Endodermal cell (in vitro differentiated cells): Measurements from ENCODE around the gene CACNA2D1. TPM values are rescaled to one million over a fixed set of nuclear protein-coding genes. Genes with fewer than 3 reads are reported as not detected.

Experiments used
- DNase-seq: peaks from one replicate; pipeline ENCODE4 v3.0.0-alpha.2; 2017
- H3K27ac ChIP-seq: 2 replicates; pipeline ENCODE4 v1.5.1; 2013; ENCODE audit warnings: mild to moderate bottlenecking, low read depth, low read length, moderate library complexity
- H3K27me3 ChIP-seq: 2 replicates; pipeline ENCODE4 v1.6.1; 2013; ENCODE audit warnings: mild to moderate bottlenecking, low read length, moderate library complexity; ENCODE audit not compliant: insufficient read depth, control insufficient read depth, poor library complexity, severe bottlenecking
- H3K36me3 ChIP-seq: 2 replicates; pipeline ENCODE4 v1.7.0; 2013; ENCODE audit warnings: mild to moderate bottlenecking, low read length, moderate library complexity; ENCODE audit not compliant: control insufficient read depth, insufficient read depth
- H3K4me1 ChIP-seq: one replicate; pipeline ENCODE4 v1.7.0; 2013; ENCODE audit warnings: low read length; ENCODE audit not compliant: control insufficient read depth, insufficient read depth
- H3K4me3 ChIP-seq: 2 replicates; pipeline ENCODE4 v1.5.1; 2013; ENCODE audit warnings: mild to moderate bottlenecking, low read length, moderate library complexity
- H3K9ac ChIP-seq: 2 replicates; pipeline ENCODE4 v1.6.1; 2013; ENCODE audit warnings: mild to moderate bottlenecking, low read length, moderate library complexity; ENCODE audit not compliant: poor library complexity, severe bottlenecking; ENCODE audit errors: extremely low read depth
- H3K9me3 ChIP-seq: 2 replicates; pipeline ENCODE4 v1.6.1; 2013; ENCODE audit warnings: mild to moderate bottlenecking, low read length, moderate library complexity; ENCODE audit not compliant: control insufficient read depth
- H3K27ac Mint-ChIP-seq: 2 replicates; pipeline ENCODE4 v1.8.0; 2020; ENCODE audit warnings: mixed read lengths
- H3K27me3 Mint-ChIP-seq: 2 replicates; pipeline ENCODE4 v1.8.0; 2021; ENCODE audit warnings: mild to moderate bottlenecking, mixed read lengths; ENCODE audit not compliant: insufficient read depth
- H3K36me3 Mint-ChIP-seq: 2 replicates; pipeline ENCODE4 v1.8.0; 2020; ENCODE audit warnings: low read depth, mixed read lengths
- H3K4me1 Mint-ChIP-seq: 2 replicates; pipeline ENCODE4 v1.8.0; 2020; ENCODE audit warnings: mixed read lengths
- H3K4me3 Mint-ChIP-seq: 2 replicates; pipeline ENCODE4 v1.8.0; 2020; ENCODE audit warnings: mild to moderate bottlenecking, moderate library complexity, mixed read lengths
- H3K9me3 Mint-ChIP-seq: 2 replicates; pipeline ENCODE4 v1.8.0; 2020; ENCODE audit warnings: mild to moderate bottlenecking, mixed read lengths
- WGBS, 2 experiments: methylation state at CpG; one replicate each; pipeline versions ENCODE4 v1.1.5 to v1.1.7; 2013; ENCODE audit warnings: missing lambda C conversion rate in 2 of 2, mixed read lengths in 1 of 2; ENCODE audit not compliant: insufficient coverage in 1 of 2, insufficient read length in 1 of 2; 5-methylcytosine and 5-hydroxymethylcytosine counted together
- total RNA-seq, 2 donors: library from RNA; stranded (reverse); fragmentation: NEBNext Ultra II Directional in 1 of 2; extraction: Animal tissue kit (Norgen Biotek cat#: 25700) in 1 of 2; gene quantifications; 2 replicates in 1 of 2; 3 replicates in 1 of 2; pipeline ENCODE4 v1.2.1, GENCODE V29; 2021
- TF ChIP-seq, protein P1 (sequence below): fragments of 200-600 bp; sonication (generic); conservative IDR thresholded peaks from 2 replicates; pipeline ENCODE4 v1.5.0; 2021; ENCODE audit warnings: antibody characterized with exemption, mild to moderate bottlenecking

Gene CACNA2D1
- total RNA-seq, 2 donors from 2014 or later, result 16.9 to 26.8 TPM

DNA sequence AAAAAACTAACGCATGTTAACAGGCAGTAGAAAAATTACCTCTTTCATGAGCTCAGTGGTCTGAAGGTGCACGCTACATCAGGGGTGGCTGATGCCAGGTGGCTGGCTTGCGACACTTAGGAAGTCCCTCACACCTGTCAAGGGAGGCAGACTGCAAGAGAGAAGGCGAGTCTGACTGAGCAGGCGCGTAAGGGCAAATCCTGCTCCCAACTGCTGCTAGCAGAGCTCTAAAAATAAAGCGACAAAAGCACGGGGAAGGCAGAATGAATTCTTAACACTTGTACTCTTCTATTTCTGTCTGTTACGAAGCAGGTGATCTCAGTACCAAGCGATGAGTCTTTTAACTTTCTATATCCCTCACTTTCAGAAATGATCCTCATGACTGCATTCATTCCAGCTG is 33.1 kb downstream of the CACNA2D1 start:
- WGBS, 2 experiments, result 95 to 97% methylated on average over 7 to 10 of the region's 10 CpGs
- no peaks in the 10 kb centered on the region for H3K27me3 Mint-ChIP-seq
- H3K9me3 Mint-ChIP-seq, result peaks cover 5% of the 10 kb centered on the region
- H3K9me3 ChIP-seq, result peaks cover 6% of the 10 kb centered on the region
- H3K36me3 Mint-ChIP-seq, result peaks cover 5% of the 10 kb centered on the region
- DNase-seq, result no peak
- TF ChIP-seq, protein P1, sequence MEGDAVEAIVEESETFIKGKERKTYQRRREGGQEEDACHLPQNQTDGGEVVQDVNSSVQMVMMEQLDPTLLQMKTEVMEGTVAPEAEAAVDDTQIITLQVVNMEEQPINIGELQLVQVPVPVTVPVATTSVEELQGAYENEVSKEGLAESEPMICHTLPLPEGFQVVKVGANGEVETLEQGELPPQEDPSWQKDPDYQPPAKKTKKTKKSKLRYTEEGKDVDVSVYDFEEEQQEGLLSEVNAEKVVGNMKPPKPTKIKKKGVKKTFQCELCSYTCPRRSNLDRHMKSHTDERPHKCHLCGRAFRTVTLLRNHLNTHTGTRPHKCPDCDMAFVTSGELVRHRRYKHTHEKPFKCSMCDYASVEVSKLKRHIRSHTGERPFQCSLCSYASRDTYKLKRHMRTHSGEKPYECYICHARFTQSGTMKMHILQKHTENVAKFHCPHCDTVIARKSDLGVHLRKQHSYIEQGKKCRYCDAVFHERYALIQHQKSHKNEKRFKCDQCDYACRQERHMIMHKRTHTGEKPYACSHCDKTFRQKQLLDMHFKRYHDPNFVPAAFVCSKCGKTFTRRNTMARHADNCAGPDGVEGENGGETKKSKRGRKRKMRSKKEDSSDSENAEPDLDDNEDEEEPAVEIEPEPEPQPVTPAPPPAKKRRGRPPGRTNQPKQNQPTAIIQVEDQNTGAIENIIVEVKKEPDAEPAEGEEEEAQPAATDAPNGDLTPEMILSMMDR, result no peak
- no peaks in the 10 kb centered on the region for H3K36me3 ChIP-seq
- peaks cover 9% of the 10 kb centered on the region for H3K4me1 Mint-ChIP-seq
- H3K4me3 Mint-ChIP-seq, result no peak overlapping the region
- H3K9ac ChIP-seq, result no peak overlapping the region
- H3K27me3 ChIP-seq, result no peaks in the 10 kb centered on the region
- H3K27ac Mint-ChIP-seq, result no peak overlapping the region
- H3K27ac ChIP-seq, result no peak overlapping the region
- no peak overlapping the region for H3K4me3 ChIP-seq
- no peaks in the 10 kb centered on the region for H3K4me1 ChIP-seq

DNA sequence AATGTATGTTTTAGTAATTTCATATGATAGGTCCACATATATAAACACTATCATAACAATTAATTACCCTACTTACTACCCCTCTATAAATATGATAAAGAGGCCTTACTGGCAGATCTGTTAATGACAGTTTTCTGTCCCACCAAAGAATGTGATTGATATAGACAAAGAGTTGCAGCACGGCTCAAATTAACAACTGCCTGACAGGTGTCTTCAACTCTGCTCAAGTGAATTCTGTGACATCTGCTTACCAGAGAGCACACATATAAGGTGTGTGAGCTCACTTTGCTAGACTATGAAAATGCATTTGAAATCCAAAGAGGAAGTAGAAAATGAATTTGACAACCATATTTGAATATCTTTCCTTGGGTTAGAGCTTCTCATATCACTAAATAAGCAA is 36.6 kb downstream of the CACNA2D1 start:
- no peaks in the 10 kb centered on the region for H3K4me1 ChIP-seq
- no peaks in the 10 kb centered on the region for H3K27me3 Mint-ChIP-seq
- H3K27ac ChIP-seq, result no peak overlapping the region

DNA sequence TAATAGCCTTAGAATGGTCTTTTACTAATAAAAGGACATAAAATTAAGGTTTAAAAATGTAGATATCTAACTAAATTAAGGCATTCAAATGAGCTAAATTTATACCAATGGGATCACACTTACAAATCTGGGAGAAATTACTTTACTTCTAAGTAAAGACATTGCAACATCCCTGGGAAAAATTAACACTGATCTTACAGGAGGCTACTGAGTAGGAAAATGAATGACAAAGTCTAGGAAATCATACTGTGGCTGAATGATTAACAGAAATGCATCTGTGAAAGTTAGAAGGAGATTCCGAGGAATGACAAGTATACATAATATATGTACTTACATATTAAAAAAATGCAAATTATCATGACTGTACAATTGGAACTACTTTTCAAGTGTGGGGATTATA is 38.3 kb downstream of the CACNA2D1 start:
- Mint-ChIP-seq H3K27ac (no peak overlapping the region), H3K4me1 (no peaks in the 10 kb centered on the region), H3K4me3 (no peak overlapping the region), H3K36me3 (peaks cover 9% of the 10 kb centered on the region), H3K9me3 (peaks cover 6% of the 10 kb centered on the region), H3K27me3 (no peaks in the 10 kb centered on the region)
- WGBS, 2 experiments, result no CpG with 5 or more reads among the region's 1 CpG
- H3K4me3 ChIP-seq, result no peak overlapping the region
- no peak for DNase-seq
- H3K36me3 ChIP-seq, result no peaks in the 10 kb centered on the region
- TF ChIP-seq, protein P1, result no peak
- H3K27me3 ChIP-seq, result no peaks in the 10 kb centered on the region
- H3K27ac ChIP-seq, result no peak overlapping the region
- no peaks in the 10 kb centered on the region for H3K4me1 ChIP-seq
- peaks cover 6% of the 10 kb centered on the region for H3K9me3 ChIP-seq
- H3K9ac ChIP-seq, result no peak overlapping the region

More for the DNA sequence above, 36.6 kb downstream of the CACNA2D1 start:
- H3K36me3 ChIP-seq, result no peaks in the 10 kb centered on the region
- Mint-ChIP-seq H3K4me3 (no peak overlapping the region), H3K36me3 (peaks cover 6% of the 10 kb centered on the region), H3K27ac (no peak overlapping the region), H3K4me1 (peaks cover 6% of the 10 kb centered on the region), H3K9me3 (peaks cover 5% of the 10 kb centered on the region)
- TF ChIP-seq, protein P1, result no peak
- no peaks in the 10 kb centered on the region for H3K27me3 ChIP-seq
- no peak for DNase-seq
- H3K9me3 ChIP-seq, result peaks cover 6% of the 10 kb centered on the region
- no peak overlapping the region for H3K4me3 ChIP-seq
- 93 to 100% methylated on average over 1 of the region's 1 CpG for WGBS, 2 experiments
- no peak overlapping the region for H3K9ac ChIP-seq
